Stimulated activated CD4-positive, alpha-beta T cell treated with anti-CD3 and anti-CD28 coated beads, Interleukin-4, amount 100 ng/mL, for 48 hours (primary cell): ENCODE measurements around the gene ADPRS.

Experiments used
- DNase-seq, 2 donors: peaks; one replicate each; pipeline ENCODE4 v3.0.0-alpha.2; 2020; ENCODE audit warnings: low read depth in 2 of 2

The ADPRS gene

GRCh38 chr1:36108314-36108713, 19.6 kb downstream of the ADPRS start:
- DNase-seq, result no peak

DNA sequence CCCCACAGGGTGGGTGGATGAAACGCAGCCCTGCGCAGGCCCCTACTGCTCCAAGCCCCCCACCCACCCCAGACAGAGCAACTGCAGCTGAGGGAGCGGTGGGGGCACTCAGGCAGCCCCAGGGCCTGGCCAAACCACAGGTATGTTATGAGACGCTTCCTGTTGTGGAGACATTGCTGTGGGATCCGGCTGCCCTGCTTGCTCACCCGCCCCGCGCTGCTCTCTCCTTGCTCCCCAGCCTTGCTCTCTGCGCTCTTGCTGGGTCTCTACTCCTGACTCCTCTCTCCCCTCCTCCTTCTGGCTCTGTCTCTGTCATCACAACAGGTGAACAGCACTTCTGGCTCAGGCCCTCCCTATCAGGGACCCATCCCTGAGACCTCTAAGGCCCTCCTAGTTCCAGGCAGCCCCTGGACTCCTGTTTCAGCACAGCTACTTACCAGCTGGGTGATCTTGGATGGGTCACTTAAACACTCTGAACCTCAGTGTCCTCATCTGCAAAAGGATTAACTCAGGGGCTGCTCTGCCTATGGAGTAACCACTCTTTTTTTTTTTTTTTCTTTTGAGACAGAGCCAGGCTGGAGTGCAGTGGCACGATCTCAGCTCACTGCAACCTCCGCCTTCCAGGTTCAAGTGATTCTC, 20.5 kb downstream of the ADPRS start:
- DNase-seq, result no peak

- no peak for DNase-seq
Observed at GRCh38 chr1:36111151-36111550, 22.5 kb downstream of the ADPRS start.

GRCh38 chr1:36112823-36113222, 24.1 kb downstream of the ADPRS start:
- no peak for DNase-seq

DNA sequence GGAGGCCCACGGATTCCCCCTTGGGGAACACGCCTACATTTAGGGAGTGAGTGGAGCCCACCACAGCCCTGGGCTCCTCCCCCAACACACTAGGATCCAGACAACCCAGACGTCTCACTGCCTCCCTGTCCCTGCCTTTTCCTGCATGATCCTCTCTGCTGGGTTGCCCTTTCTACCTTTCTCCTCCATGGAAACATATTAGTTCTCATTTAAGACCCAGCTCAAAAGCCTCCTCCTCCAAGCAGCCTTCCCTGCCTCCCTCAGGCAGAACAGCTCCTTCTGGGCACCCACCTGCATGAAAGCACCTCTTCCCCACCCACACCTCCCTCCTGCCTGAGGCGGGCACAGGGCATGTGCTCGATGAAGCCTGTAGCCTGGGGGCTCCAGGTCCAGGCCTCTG, 25.7 kb downstream of the ADPRS start:
- no peak for DNase-seq

DNA sequence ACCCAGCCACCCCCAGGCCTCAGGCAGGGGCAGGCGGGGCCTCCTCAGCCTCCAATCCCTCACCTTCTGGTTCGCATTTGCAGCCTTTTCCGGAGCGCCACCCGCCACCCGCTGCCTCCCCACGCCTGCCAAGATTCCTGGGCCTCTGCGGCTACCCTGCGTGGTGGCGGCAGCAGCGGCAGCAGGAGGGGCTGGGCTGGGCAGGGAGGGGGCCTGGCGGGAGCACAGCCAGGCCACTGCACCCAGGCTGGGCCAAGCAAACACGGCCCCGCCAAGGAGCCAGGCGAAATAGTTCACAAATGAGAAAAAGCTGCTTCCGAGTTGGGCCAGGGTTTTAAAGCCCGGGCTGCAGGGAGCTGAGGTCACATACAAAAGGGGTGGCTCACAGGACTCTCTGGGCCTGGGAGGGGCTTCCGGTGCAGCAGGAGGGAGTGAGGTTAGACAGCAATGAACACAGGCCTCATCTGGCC, 26.5 kb downstream of the ADPRS start:
- DNase-seq, result no peak

GRCh38 chr1:36115931-36116330, 27.2 kb downstream of the ADPRS start:
- no peak for DNase-seq

GRCh38 chr1:36116901-36117300, 28.2 kb downstream of the ADPRS start:
- no peak for DNase-seq

DNA sequence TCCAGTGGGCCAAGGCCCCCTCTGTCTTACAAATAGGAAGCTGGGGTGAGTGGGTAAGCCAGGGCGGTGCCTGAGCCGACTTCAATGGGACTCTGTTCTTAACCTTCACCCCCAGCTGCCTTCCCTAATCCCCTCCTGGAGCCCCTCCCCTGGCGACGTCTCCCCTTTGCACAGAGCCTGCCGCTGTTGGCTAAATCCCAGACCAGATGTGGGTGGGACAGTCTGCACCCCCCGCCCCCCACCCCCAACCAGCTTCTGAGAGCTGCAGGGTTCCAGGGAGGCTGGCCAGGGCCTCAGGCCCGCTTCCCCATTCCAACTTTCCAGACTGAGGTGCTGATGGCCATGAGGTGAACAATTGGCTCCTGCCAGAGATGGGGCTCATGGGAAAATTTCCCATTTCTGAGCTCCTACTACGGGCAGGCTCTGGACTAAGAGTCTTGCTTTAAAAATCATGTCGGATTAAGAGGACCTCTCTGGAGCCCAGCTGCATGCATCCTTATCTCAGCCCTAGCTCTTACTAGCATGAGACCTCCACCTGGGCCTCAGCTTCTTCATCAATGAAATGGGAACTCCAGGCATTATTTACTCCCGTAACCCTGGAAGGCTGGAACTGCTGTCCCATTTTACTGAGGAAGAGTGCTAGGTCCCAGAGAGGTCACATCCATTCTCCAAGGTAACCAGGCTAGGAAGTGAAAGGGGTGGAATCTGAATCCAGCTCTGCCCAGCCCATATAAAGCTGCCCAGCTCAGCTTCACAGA, 29.9 kb downstream of the ADPRS start:
- no peak for DNase-seq

GRCh38 chr1:36119456-36119855, 30.8 kb downstream of the ADPRS start:
- DNase-seq, result no peak

GRCh38 chr1:36122062-36123030, 33.7 kb downstream of the ADPRS start:
- DNase-seq, result no peak

GRCh38 chr1:36123356-36123755, 34.7 kb downstream of the ADPRS start:
- no peak for DNase-seq

GRCh38 chr1:36124404-36125128, 35.9 kb downstream of the ADPRS start:
- no peak for DNase-seq

DNA sequence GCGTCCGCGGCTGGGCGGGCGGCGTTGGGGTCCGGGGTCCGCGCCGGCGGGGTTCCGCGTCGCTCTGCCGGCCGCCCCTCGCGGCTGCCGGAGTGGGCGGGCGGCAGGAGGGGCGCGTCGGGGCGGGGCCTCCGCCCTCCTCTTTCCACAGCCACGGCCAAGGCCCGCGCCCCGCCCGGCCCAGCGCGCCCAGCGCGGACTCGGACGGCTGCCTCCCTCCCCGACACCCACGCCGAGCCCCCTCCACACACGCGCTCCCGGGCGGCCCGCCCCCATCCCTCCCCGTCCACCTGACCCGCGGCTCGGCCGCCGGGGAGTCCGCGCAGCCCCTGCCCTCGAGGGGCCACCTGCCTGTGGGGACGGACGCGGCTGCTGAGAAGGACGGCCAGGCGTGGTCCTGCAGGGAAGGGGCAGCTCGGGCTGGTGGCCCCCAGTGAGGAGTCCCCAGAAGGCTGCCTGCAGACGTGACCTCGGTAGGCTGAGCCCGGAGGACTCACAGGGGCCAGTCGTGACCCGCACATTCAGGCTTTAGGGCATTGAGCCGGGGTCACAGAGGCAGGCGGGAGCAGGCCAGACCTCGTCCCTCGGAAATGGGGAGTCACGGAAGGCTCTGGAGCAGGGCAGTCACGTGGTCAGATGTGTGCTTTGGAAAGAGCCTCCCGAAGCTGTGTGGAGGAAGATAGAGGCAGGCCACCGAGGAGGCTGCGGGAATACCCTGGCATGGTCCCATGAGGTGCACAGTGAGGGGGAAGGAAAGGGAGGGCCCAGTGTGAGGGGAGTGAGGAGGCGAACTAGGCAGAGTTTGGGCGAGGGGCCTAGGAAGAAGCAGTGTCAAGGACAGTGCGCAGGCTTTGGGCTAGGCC, 36.7 kb downstream of the ADPRS start, which contains the start of gene COL8A2:
COL8A2 (minus strand) TSS at position 94 of the 863 bp plus-strand sequence. CDS start 24,980 bp downstream, outside the sequence.
- no peak for DNase-seq

- DNase-seq, result no peak
Observed at GRCh38 chr1:36126005-36126716, 37.5 kb downstream of the ADPRS start.

DNA sequence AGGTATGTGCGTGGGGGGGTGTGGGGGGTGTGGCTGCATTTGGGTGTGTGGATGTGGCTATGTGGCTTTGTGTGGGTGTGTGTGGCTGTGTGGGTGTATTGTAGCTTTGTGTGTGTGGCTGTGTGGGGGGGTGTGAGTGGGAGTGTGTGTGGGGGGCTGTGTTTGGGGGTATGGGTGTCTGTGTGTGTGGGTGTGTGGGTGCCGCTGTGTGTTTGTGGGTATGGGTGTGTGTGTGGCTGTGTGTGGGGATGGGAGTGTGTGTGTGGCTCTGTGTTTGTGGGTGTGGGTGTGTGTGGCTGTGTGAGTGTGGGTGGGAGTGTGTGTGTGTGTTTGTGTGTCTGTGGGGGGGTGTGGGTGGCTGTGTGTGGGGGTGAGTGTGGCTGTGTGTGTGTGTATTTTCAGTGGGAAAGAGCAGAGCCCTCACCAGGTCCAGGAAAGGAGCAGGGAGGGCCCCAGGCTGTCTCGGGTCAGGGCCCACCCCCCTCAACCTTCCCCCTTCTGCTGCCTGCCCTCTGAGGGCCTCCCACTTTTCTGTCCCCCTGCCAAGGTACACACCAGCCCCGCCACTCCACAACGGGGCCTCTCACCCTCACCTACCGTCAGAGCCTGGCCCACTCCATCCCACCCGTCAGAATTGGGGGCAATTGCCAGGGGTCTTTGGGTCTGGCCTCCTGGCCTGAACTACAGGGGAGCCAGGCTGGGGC, 38.3 kb downstream of the ADPRS start:
- no peak for DNase-seq

- DNase-seq, result no peak
Observed at GRCh38 chr1:36128126-36128904, 39.6 kb downstream of the ADPRS start.

GRCh38 chr1:36128905-36129206, 40.2 kb downstream of the ADPRS start:
- no peak for DNase-seq

DNA sequence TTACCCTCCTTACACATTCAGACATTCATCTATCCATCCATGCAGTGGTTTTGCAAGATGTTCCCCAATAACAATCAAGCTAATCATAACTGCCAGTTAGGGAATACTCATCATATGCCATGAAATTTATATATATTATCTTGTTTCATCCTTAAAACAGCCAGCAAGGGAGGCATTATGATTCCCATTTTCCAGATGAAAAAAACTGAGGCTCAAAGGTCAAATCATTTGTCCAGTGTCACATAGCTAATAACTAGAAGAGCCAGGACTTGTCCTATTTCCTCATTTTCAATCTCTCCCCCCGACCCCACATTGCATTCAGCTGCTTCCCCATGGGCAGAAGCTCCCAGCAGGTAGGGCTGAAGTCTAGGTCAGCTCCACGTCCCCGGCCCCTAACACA, 43.3 kb downstream of the ADPRS start:
- DNase-seq, result no peak
